Activated T-cell treated with anti-CD3 and anti-CD28 coated beads, Interleukin-2, amount 50 U/mL, for 24 hours (primary cell): ENCODE results near the gene TBX2.

Experiments
- DNase-seq: peaks from one replicate; pipeline ENCODE4 v3.0.0-alpha.2; 2020
- H3K27ac Mint-ChIP-seq: 2 replicates; pipeline ENCODE4 v1.8.0; 2020; ENCODE audit warnings: mild to moderate bottlenecking, mixed read lengths
- H3K27me3 Mint-ChIP-seq: 2 replicates; pipeline ENCODE4 v1.8.0; 2020; ENCODE audit warnings: mixed read lengths
- H3K36me3 Mint-ChIP-seq: 2 replicates; pipeline ENCODE4 v1.8.0; 2020; ENCODE audit warnings: low read depth, mixed read lengths
- H3K4me1 Mint-ChIP-seq: 2 replicates; pipeline ENCODE4 v1.8.0; 2020; ENCODE audit warnings: low read depth, mixed read lengths
- H3K4me3 Mint-ChIP-seq: 2 replicates; pipeline ENCODE4 v1.8.0; 2020; ENCODE audit warnings: mild to moderate bottlenecking, moderate library complexity, mixed read lengths
- H3K9me3 Mint-ChIP-seq: 2 replicates; pipeline ENCODE4 v1.8.0; 2020; ENCODE audit warnings: mixed read lengths

Gene TBX2

GRCh38 chr17:61388561-61389356 lies 10.9 kb upstream of the TBX2 start:
- H3K36me3 Mint-ChIP-seq: no peaks in the 10 kb centered on the region
- no peaks in the 10 kb centered on the region for H3K9me3 Mint-ChIP-seq
- H3K4me1 Mint-ChIP-seq: peaks cover 3% of the 10 kb centered on the region
- H3K27me3 Mint-ChIP-seq: peaks cover 14% of the 10 kb centered on the region
- no peak overlapping the region for H3K4me3 Mint-ChIP-seq
- H3K27ac Mint-ChIP-seq: no peak overlapping the region
- no peak for DNase-seq

DNA sequence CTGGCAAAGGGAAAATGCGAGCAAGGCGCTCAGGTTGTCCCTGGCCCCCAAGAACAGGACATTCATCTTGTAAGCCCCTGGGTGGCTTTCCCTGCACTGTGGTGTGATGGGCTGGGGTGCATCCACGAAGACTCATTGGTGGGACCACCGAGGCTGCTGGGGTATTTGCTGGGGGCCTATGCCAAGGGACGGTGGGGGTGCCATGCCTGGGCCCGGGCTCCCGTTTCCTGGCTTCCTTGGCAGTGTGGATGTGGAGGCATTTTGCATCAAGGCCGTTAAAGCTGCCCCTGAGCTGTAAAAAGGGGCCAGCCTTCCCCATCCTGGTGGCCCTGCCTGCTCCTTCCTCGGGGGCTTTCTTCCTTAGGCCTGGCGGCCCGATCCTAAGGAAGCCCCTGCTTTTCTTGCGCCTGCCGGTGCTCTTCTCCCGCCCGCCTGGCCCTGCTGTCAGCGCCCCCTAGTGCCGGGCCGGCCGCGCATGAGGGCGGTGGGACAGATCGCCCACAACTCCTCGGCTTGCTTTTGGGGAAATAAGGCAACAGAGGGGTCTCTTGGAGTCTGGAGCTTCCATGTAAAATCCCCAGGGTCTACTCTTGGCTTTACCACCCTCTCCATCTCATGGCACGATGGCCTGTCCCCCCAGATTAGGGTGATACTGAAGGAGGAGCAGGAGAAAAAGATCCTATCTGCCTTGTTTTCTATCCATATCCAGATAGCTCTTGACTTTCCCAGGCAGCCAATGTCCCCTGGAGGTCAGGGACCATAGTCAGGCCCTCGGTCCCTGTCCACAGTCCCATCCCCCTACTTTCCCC lies 9.8 kb upstream of the TBX2 start:
- H3K27me3 Mint-ChIP-seq: peaks cover 20% of the 10 kb centered on the region
- peaks cover 3% of the 10 kb centered on the region for H3K4me1 Mint-ChIP-seq
- H3K36me3 Mint-ChIP-seq: no peaks in the 10 kb centered on the region
- DNase-seq: peak; percentile 73
- no peak overlapping the region for H3K4me3 Mint-ChIP-seq
- H3K27ac Mint-ChIP-seq: no peak overlapping the region
- no peaks in the 10 kb centered on the region for H3K9me3 Mint-ChIP-seq

DNA sequence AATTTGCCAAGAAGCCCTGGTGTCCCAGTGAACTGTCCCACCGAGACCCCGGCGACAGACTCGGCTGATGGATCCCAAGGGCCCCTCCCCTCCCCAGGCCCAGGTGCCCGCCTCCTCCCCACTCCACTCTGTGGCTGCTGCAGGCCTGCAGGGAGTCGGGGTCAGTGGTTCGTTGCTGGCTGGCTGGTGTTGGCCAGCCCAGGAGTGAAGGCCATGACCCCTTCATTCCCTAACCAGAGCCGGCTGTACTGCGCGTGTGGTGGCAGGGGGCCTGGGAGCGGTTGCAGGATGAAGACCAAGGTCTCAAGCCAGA lies 9.2 kb upstream of the TBX2 start:
- H3K9me3 Mint-ChIP-seq: no peaks in the 10 kb centered on the region
- H3K27me3 Mint-ChIP-seq: peaks cover 25% of the 10 kb centered on the region
- no peak overlapping the region for H3K27ac Mint-ChIP-seq

GRCh38 chr17:61391595-61392291 lies 7.9 kb upstream of the TBX2 start:
- Mint-ChIP-seq H3K4me3 (no peak overlapping the region), H3K27me3 (peaks cover 33% of the 10 kb centered on the region), H3K4me1 (peaks cover 8% of the 10 kb centered on the region), H3K36me3 (no peaks in the 10 kb centered on the region), H3K27ac (no peak overlapping the region), H3K9me3 (no peaks in the 10 kb centered on the region)
- no peak for DNase-seq

More for the DNA sequence above, 9.2 kb upstream of the TBX2 start:
- no peak for DNase-seq
- H3K36me3 Mint-ChIP-seq: no peaks in the 10 kb centered on the region
- H3K4me1 Mint-ChIP-seq: peaks cover 5% of the 10 kb centered on the region
- no peak overlapping the region for H3K4me3 Mint-ChIP-seq

GRCh38 chr17:61392679-61393078 lies 7.0 kb upstream of the TBX2 start:
- H3K27ac Mint-ChIP-seq: no peak overlapping the region
- peaks cover 36% of the 10 kb centered on the region for H3K27me3 Mint-ChIP-seq
- H3K4me1 Mint-ChIP-seq: peaks cover 9% of the 10 kb centered on the region
- no peak for DNase-seq
- no peaks in the 10 kb centered on the region for H3K9me3 Mint-ChIP-seq
- no peak overlapping the region for H3K4me3 Mint-ChIP-seq
- no peaks in the 10 kb centered on the region for H3K36me3 Mint-ChIP-seq

- DNase-seq: no peak
- Mint-ChIP-seq H3K4me3 (no peak overlapping the region), H3K27ac (no peak overlapping the region), H3K9me3 (no peaks in the 10 kb centered on the region), H3K4me1 (peaks cover 15% of the 10 kb centered on the region), H3K36me3 (no peaks in the 10 kb centered on the region), H3K27me3 (peaks cover 45% of the 10 kb centered on the region)
Measured at GRCh38 chr17:61393550-61393903, 6.1 kb upstream of the TBX2 start.

DNA sequence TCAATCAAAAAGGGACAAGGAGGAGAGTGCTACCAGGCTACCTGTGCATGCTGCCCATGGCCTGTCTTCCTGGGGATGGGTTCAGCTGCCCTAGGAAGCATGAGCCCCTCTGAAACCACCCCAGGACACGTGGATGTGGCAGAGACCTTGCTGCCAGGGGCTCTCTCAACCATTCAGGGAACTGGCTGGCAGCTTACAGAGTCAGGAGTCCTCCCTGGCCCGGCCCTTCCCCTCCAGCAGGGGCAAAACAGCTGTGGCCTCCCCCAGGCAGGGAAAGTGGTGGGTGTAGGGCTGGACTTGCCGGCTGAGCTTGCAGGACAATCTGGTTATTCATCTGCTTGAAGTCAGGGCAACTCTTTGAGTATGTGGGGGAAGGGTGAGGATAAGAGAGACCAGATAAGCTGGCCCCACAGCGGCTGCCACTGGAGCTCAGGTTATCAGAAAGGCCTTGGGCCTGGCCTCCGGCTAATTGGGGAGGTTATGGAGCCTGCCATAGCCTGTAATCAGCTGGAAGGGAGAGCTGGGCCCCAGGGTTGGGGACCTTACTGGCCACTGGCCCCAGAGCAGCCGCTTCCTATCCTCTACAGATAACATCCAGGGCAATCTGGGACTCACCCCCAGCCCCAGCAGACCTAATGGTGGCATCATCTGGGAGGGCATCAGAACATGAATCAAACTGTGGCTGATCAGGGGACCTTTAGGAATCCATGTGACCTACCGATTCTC lies 5.6 kb upstream of the TBX2 start:
- Mint-ChIP-seq H3K4me3 (no peak overlapping the region), H3K27ac (no peak overlapping the region), H3K9me3 (no peaks in the 10 kb centered on the region), H3K27me3 (peaks cover 45% of the 10 kb centered on the region), H3K36me3 (no peaks in the 10 kb centered on the region), H3K4me1 (peaks cover 17% of the 10 kb centered on the region)
- no peak for DNase-seq

DNA sequence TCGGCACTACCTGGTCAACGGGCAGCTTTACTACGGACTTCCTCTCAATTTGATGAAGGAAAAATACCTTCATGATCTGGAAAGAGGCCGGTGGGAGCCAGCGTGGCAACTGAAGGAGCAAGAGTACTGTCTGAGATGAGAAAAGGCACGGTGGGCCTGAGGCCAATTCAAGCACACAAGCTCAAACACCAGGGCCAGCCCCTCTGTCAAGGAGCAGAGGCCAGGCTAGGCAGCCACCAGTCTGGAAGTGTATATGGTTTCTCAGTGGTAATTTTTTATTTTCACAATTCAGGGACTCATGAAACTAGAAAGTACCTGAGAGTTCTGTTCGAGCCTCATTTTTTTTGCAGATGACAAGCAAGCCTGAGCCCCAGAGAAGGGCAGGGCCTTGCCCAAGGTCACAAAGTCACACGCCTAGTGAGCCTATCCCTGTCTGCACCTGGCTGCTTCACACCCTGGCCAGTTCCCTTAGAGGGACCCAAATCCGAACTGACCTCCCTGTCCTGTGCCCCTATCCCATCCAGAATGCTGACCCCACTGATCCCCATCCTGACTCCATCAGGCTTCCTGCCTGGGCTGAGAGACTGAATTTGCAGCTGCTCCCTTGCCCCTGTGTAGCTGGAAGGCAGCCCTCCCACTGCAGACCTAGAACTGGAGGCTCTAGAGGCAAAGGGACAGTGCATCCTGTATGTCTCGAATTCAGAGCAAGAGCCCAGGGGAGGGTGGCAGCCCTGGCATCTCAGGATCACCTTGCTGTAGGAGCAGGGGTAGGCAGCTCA lies 4.8 kb upstream of the TBX2 start:
- Mint-ChIP-seq H3K9me3 (no peaks in the 10 kb centered on the region), H3K27ac (peak overlapping the region; percentile 50), H3K4me1 (peaks cover 14% of the 10 kb centered on the region), H3K27me3 (peaks cover 41% of the 10 kb centered on the region), H3K4me3 (no peak overlapping the region), H3K36me3 (no peaks in the 10 kb centered on the region)
- no peak for DNase-seq

GRCh38 chr17:61395409-61395982 lies 4.1 kb upstream of the TBX2 start:
- no peak for DNase-seq
- H3K9me3 Mint-ChIP-seq: no peaks in the 10 kb centered on the region
- H3K27ac Mint-ChIP-seq: peak overlapping the region; percentile 31
- H3K4me1 Mint-ChIP-seq: peaks cover 14% of the 10 kb centered on the region
- H3K36me3 Mint-ChIP-seq: no peaks in the 10 kb centered on the region
- peaks cover 42% of the 10 kb centered on the region for H3K27me3 Mint-ChIP-seq
- H3K4me3 Mint-ChIP-seq: no peak overlapping the region

DNA sequence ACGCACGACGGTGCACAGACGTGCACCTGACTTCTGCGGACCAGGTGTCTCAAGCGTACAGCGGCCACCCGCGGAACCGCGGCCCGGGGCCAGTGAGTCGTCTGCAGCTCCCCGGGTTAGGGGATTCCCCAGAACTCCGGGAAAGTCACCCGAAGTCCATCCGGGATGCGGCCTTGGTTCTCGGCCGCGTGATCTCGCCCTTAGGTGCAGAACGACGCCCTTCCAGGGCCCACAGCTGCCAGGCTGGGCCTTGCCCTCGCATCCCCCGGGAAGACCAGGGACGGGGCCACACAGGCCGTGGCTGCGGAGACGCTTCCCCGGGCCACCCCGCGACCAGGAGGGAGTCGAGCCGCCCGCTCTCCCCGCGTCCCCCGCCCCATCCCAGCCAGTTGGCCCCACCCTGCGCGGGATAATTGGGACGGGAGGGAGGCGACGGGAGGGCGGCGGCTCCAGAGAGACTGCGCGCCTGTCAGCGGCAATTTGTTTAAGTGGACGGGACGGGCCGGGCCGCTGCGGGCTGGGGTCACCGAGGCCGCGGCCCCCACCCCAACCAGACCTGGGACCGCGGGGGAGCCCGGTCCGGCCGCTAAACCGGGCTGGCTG lies 3.6 kb upstream of the TBX2 start:
- no peak overlapping the region for H3K4me3 Mint-ChIP-seq
- peak overlapping the region; percentile 31 for H3K27ac Mint-ChIP-seq
- H3K27me3 Mint-ChIP-seq: peaks cover 44% of the 10 kb centered on the region
- H3K36me3 Mint-ChIP-seq: no peaks in the 10 kb centered on the region
- H3K9me3 Mint-ChIP-seq: no peaks in the 10 kb centered on the region
- H3K4me1 Mint-ChIP-seq: peaks cover 20% of the 10 kb centered on the region
- no peak for DNase-seq

DNA sequence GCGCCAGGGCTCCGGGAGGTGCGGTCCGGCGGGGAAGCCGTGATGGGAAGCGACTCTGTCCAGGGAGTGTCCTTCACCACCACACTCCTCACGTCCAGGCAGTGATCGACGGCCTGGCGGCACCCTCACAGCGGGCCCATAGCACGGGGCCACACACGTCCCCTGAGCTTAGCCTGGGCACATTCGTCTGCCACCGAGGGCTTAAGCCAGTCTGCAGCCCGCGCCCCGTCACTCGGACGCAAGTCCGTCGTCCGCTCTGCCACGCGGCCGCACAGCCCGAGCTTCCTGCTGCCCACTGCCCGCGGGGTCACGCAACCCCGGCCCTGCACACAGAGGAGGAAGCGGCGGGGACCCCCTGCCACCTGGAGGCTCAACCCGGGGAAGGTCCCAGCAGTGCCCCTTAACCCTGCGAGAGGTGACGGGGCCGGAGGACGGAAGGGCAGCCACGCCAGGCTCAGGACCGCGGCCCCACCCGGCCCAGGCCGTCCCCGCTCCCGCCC lies 3.0 kb upstream of the TBX2 start:
- no peak for DNase-seq
- Mint-ChIP-seq H3K4me1 (peaks cover 25% of the 10 kb centered on the region), H3K27me3 (peaks cover 47% of the 10 kb centered on the region), H3K4me3 (no peak overlapping the region), H3K9me3 (no peaks in the 10 kb centered on the region), H3K27ac (no peak overlapping the region), H3K36me3 (no peaks in the 10 kb centered on the region)

GRCh38 chr17:61397086-61397842 lies 2.4 kb upstream of the TBX2 start:
- H3K4me1 Mint-ChIP-seq: peaks cover 26% of the 10 kb centered on the region
- H3K4me3 Mint-ChIP-seq: no peak overlapping the region
- H3K27ac Mint-ChIP-seq: no peak overlapping the region
- no peaks in the 10 kb centered on the region for H3K9me3 Mint-ChIP-seq
- no peaks in the 10 kb centered on the region for H3K36me3 Mint-ChIP-seq
- H3K27me3 Mint-ChIP-seq: peaks cover 53% of the 10 kb centered on the region
- DNase-seq: no peak
